ENCODE results near the gene LARP4B.

- TF ChIP-seq EZH2 (IDR thresholded peaks at IDR 0.05; ENCODE audit: borderline replicate concordance, low read length) (peak; percentile 38), CTCF (conservative IDR thresholded peaks at IDR 0.05 in 1 of 2, IDR thresholded peaks at IDR 0.05 in 1 of 2; ENCODE audit: extremely low read depth in 1 of 2, insufficient read depth in 1 of 2, low read depth in 1 of 2, low read length in 2 of 2) (no peak)
Observed at GRCh38 chr10:968546-969199, 37.2 kb upstream of the LARP4B start.
